ENCODE measurements around the gene SCG2.
"Not testable (repeated sequence)": the region's sequence is repeated elsewhere in the genome, so short reads cannot be mapped to it uniquely, and the experiment has no call there.

Gene SCG2

GRCh38 chr2:223613017-223613950, 11.1 kb upstream of the SCG2 start:
- H3K4me3 ChIP-seq (ENCODE audit: low read depth, low read length), result no peak overlapping the region

DNA sequence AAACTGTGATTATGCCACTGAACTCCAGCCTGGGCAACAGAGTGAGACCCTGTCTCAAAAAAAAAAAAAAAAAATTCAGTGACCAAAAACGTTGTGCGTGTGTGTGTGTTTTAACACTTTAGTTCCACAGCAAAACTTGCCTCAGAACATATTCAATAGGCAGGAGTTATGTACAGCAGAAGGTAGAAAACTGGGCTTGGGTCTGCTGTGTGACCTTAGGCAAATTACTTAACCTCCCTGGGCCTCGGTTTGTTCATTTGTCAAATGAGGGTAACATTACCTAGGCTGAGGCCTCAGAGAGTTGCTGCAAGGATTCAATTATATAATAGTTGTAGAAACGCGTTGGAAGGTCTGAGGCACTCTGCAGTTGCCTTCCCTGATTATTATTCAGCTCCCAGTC, 10.3 kb upstream of the SCG2 start:
- H3K4me3 ChIP-seq (ENCODE audit: low read depth, low read length), result no peak overlapping the region

GRCh38 chr2:223611061-223611460, 8.9 kb upstream of the SCG2 start:
- H3K4me3 ChIP-seq (ENCODE audit: low read depth, low read length), result no peak overlapping the region

- H3K4me3 ChIP-seq (ENCODE audit: low read depth, low read length), result no peak overlapping the region
These were observed 5.3 kb upstream of the SCG2 start for GRCh38 chr2:223607476-223607875.

- no peak overlapping the region for H3K4me3 ChIP-seq (ENCODE audit: low read depth, low read length)
These were observed 4.8 kb upstream of the SCG2 start for GRCh38 chr2:223606946-223607345.

GRCh38 chr2:223604231-223604630, 2.1 kb upstream of the SCG2 start:
- no peak overlapping the region for H3K4me3 ChIP-seq (ENCODE audit: low read depth, low read length)

- H3K4me3 ChIP-seq (ENCODE audit: low read depth, low read length), result no peak overlapping the region
These were observed 811 bp upstream of the SCG2 start for GRCh38 chr2:223602972-223603371.

- H3K4me3 ChIP-seq (ENCODE audit: low read depth, low read length), result no peak overlapping the region
These were observed 1.1 kb downstream of the SCG2 start for GRCh38 chr2:223601018-223601417.

GRCh38 chr2:223599640-223600380, 2.4 kb downstream of the SCG2 start:
- H3K4me3 ChIP-seq (ENCODE audit: low read depth, low read length), result no peak overlapping the region

DNA sequence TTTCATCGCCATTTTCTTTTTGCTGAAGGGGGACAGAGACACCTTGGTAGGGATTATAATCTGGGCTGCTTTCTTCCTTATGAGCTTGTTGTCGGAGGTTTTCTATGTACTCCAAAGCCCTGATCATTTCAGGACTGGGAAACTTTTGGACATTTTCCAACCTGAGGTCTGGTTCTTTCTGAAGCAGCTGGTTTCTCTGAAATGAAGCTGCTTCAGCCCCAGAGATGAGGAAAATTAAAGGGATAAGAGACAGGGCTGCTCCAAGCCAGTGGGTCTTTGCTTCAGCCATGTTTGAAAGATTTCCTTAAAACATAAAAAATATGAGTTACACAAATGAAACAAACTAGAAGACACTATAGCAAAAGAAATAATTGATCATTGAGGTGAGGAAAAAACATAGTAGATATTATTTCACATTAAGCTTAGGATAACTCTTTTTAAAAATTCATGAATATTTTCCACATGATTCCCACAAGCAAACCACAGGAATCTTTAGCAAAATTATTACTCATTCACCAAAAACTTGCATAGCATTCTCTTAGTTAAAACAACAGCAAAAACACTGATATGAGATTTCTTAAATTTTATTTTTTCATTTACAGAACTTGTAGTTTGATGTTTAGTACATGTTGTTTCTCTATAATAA, 3.0 kb downstream of the SCG2 start:
- no peak overlapping the region for H3K4me3 ChIP-seq (ENCODE audit: low read depth, low read length)

DNA sequence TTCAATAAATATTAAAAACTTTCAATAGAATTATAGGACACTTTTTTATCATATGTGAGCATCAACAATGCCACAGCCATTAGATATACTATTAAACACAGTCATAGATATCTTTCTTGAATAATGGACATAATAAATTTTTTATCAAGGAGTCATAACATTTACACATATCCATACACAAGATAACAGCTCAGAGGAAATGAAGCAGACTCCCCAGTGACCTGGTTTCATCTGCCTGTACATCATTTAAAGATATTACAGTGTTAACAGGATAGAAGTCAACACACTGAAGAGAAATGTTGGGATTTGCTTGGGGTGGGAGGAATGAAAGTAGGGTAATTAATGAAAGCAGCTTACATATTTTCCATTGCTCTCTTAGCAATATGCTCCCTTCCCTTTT, 5.1 kb downstream of the SCG2 start:
- H3K4me3 ChIP-seq (ENCODE audit: low read depth, low read length), result no peak overlapping the region

DNA sequence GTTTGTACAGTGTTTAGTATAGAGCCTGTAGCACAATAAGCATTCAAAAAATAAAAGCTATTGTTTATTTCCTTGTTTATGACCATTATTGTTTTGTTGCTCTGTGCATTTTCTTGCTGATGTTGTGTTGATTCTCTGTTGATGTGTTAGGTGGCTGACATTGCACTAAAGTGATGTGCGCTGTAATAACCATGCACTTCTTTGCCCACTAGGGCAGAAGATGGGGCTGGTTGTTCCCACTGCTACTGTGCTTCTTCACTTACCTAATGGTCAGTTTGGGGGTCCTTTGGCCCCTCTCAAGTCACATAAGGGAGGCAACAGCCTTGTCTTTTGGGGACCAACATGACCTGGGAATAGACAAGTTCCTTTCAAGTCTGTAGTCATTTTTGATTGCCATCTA, 6.0 kb downstream of the SCG2 start:
- no peak overlapping the region for H3K4me3 ChIP-seq (ENCODE audit: low read depth, low read length)

DNA sequence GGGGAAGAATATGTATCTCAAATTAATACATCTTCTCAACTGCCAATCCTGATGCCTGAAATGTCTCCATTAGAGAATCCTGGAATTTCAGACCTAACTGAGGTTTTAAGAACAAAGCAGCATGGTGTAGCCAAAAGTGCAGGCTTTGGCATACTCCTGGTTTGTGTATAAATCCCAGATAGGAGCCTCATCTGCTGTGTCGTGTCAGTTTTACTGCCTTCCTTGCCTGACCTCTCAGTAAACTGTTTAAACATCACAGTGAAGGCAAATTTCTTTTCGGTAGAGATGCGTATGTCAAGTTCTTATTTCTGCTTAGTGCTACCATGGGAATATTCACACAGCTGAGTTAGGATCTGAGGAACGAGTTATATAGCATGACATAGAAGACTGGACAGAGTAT, 7.3 kb downstream of the SCG2 start:
- H3K4me3 ChIP-seq (ENCODE audit: low read depth, low read length), result no peak overlapping the region

DNA sequence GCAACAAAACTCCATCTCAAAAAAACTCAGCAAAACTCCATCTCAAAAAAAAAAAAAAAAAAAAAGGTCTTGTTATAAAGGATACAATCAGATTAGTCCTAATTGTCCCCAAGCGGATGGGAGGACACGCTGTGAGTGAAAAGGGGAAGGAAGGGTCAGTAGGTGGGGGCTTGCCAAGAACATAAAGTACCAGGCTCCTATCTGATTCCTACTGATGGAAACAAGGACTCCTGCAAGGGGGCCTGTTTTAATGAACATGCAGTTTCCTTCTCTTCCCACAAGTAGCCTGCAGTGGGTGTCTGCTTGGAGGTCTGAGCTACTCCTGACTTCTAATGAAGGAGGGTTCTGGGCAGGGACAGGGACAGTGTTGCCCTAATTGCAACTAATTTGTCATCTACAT, 7.9 kb downstream of the SCG2 start:
- no peak overlapping the region for H3K4me3 ChIP-seq (ENCODE audit: low read depth, low read length)

- H3K4me3 ChIP-seq (ENCODE audit: low read depth, low read length), result not testable (repeated sequence)
These were observed 9.5 kb downstream of the SCG2 start for GRCh38 chr2:223592689-223593088.

DNA sequence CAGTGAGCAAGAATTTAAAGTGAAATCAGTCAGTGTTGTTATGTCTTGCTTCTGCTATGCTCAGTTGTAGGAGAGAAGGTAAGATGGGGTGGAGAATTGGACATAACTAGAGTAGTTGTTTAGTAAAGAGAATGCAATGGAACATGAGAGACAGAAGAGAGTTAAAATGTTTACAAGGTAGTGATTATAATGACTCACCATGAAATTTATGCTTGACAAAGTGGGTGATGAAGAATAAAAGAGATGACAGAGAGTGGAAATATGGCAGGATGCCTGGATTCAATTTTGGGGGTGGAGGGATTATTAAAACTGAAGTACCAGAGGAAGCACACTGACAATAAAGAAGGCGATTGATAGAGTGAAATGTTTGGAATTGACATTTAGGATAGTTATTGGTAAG, 10.6 kb downstream of the SCG2 start:
- no peak overlapping the region for H3K4me3 ChIP-seq (ENCODE audit: low read depth, low read length)

DNA sequence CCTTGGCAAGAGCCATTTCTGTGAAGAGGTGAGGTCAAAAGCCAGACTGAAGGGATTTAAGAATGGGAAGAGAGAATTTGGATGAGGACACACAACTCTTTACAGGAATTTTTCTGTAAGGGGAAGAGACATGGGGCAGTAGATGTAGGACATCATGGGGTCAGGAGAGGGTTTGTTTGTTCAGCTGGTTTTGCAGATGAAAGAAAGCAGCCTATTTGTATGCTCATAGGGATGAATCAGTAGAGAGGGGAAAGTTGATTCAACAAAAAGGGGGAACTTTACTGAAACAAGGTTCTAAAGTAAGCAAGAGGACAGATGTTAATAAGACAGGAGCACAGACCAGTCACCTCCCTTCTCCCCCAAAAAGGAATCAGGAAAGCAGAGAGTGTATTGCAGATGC, 11.2 kb downstream of the SCG2 start:
- no peak overlapping the region for H3K4me3 ChIP-seq (ENCODE audit: low read depth, low read length)

DNA sequence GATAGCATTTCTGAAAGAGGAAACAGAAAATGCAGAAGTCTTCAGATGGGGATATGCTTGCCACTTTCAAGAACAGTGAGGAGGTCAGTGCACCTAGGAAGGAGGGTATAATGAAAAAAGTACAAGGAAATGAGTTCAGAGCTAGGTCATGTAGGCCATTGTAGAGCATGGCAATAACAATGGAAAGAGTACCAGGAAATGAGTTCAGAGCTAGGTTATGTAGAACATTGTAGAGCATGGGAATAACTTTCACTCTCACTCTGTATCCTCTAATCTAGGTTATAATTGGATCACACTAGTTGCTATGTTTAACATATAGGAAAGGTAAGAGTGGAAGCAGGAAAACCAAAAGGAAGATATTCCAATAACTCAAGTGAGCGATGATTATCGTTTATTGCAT, 12.3 kb downstream of the SCG2 start:
- H3K4me3 ChIP-seq (ENCODE audit: low read depth, low read length), result no peak overlapping the region

DNA sequence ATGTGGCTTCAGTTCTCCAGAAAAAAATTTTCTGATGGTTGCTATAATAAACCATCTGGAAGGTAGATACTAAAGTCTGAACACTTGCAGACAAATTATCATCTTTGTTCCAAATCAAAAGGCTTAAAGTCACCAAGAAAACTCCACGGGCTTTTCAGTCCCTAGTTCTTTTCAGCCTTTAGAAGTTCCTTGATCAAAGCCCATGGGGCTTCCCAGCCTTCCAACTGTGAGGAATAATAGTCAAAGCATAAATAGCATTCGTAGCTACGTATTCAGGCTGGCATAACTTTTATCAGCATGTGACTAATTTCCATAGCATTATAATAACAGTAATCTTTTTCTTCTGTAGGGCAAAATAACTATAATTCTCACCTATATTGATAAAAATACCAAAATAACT, 13.9 kb downstream of the SCG2 start:
- no peak overlapping the region for H3K4me3 ChIP-seq (ENCODE audit: low read depth, low read length)

DNA sequence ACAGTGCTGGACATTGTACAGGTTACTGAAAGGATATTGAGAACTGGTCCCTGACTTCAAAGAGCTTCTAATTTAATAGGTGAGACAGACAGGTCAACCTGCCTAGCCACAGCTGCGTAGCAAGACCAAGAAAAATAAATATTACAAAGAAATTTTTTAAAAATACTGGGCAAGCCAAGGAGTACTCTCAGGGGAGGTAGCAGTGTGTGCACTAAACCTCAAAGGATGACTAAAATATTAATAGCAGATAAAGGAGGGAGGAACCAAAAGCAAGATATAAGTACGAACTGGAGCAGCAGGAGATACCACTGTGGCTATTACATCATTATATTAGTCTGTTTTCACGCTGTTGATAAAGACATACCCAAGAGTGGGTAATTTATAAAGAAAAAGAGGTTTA, 14.9 kb downstream of the SCG2 start:
- no peak overlapping the region for H3K4me3 ChIP-seq (ENCODE audit: low read depth, low read length)

- H3K4me3 ChIP-seq (ENCODE audit: low read depth, low read length), result no peak overlapping the region
These were observed 15.9 kb downstream of the SCG2 start for GRCh38 chr2:223586261-223586660.

- H3K4me3 ChIP-seq (ENCODE audit: low read depth, low read length), result no peak overlapping the region
These were observed 16.5 kb downstream of the SCG2 start for GRCh38 chr2:223585666-223586065.

Measured in iPS-11a (cell line).